ENCODE results near the gene C7. TPM values are rescaled to one million over a fixed set of nuclear protein-coding genes. Genes with fewer than 3 reads are reported as not detected.

Gene C7
- total RNA-seq, 1 experiment from 2014 or later: not detected

DNA sequence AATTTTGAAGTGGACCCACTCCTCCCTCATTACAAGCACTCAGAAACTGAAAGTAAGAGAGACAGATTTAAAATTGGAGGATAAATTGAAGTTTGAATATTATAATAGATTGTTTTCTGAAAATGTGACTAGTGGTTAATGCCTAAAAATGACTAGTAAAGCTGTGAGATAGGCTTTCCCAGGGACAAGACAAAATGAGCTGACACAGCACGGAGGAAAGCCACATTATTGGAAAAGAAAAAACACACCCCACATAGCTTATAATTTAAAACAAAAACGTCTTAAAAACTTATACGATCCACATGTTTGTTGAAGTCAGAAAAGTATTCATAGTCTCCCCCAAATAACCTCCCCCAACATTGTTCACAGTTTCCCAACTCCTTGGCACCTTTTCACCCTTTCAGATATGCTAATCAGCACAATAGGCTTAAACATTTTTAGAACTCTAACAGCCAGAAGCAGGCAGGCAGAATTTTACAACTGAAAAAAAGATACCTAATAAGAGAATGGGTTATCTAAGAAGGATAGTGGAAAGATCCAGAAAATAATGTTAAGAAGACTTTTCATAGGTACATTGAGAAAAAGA lies 6.1 kb downstream of the C7 start:
- no peak for DNase-seq (ENCODE audit: low spot score)

DNA sequence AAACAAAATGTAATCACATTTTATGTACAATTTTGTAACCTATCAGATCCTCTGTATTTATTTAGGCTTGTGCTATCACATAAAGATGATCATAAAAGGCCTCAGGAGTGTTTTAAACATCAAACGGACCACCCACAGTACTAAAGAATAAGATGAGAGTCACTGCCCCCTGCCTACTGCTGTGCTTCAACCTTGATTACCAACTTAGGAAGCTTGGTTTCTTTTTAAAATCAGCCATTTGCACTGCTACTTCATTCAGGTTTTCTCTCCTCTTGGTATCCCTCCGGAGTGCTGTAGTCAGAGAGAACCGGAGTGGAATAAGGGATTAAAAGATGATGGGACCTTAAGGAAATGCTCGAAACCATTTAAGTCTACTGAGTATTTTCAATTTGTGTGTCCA lies 6.9 kb downstream of the C7 start:
- DNase-seq (ENCODE audit: low spot score): no peak

GRCh38 chr5:40928886-40929448 lies 19.7 kb downstream of the C7 start:
- DNase-seq (ENCODE audit: low spot score): no peak

DNA sequence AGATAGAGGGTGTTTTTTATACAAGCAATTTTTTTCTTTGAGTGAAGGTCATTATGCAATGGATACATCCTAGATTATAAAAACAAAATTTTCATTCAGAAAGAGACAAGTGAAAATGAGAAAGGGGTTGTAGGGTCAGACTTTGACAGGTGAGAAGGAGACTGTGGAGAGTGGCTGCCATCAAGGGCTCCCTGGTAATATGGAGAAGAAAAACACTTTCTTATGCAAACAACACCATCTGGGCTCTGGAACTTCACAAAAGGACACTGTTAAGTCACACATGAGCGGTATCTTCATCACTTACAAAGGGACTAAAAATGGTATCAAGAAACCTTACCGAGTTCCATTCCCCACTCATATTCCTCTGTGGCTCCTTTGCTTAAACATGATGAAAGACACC lies 23.5 kb downstream of the C7 start:
- no peak for DNase-seq (ENCODE audit: low spot score)

DNA sequence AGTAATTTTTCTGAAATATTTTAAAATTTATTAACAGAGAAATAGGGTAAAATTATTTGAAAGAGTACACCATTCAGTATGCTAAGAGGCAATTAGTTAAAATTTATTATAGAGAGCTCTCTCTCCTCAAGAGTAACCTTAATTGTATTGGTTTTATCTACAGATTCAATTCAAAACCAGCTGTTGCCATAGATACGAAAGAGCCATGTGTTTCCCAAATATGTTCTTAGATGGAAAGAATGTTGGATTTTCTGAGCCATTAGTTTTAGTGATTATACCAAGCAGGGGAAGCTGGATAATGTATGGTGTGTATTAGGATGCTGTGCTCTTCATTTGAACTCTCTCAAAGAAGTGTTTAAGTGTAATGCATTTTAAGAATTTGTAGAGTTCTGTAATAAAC lies 27.8 kb downstream of the C7 start:
- no peak for DNase-seq (ENCODE audit: low spot score)

DNA sequence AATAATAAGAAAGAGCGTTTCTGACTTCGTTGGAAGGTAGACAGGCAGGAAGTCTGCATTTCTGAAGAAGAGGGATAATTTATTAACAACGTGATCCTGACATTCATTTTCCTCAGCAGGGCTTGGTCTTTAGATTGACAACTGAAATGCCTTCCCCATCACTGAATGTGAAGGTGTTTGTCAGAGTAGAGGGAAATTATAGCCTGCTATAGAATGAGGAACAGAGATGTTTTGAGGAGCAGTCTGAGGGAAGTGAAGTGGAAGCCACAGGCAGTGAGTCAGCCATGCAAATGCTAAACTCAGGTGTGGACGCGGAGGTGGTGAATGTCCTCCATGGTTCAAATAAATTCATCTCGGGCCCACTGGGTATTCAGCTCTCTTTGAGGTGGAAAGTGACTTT lies 30.5 kb downstream of the C7 start:
- no peak for DNase-seq (ENCODE audit: low spot score)

DNA sequence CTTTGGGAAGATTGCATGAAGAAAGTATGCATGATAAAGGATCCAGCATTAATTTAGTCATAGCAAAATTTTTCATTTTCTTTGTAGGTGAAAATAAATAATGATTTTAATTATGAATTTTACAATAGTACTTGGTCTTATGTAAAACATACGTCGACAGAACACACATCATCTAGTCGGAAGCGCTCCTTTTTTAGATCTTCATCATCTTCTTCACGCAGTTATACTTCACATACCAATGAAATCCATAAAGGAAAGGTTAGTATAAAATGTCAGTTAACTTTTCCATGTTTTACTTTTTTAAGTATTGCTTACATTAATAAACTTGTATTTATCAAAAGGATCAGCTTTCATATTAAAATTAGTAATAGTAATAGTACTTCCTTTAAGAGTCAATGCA lies 35.8 kb downstream of the C7 start:
- DNase-seq (ENCODE audit: low spot score): no peak

DNA sequence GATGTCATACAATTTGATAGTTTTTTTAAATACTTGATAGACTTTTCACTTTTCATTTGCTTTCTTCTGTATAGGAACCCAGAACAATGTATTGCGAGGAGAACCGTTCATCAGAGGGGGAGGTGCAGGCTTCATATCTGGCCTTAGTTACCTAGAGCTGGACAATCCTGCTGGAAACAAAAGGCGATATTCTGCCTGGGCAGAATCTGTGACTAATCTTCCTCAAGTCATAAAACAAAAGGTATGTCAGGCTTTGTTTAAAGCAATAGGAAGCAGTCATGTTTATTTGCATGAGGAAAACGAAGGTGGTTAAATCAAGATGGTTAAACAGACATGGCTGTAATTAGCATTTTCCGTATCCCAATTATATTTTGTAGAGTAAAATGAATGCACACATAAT lies 46.0 kb downstream of the C7 start:
- DNase-seq (ENCODE audit: low spot score): no peak

DNA sequence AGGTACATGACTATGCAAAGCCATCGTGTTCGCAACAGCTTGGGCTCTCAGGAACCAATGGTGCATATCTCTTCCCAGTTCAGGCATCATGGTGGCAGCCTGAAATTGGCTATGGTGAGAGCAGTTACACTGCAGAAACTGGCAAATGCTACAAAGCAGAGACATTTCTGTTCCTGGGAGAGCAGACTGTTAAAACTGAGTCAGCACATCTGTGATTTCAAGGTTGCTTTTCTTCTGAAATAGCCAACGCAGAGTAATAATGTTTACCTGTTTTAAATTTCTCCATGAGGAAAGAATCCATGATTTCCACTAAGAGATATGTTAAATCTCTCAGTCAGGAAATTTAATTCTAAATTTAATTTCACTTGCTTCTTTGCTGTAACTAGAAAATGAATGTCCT lies 47.8 kb downstream of the C7 start:
- no peak for DNase-seq (ENCODE audit: low spot score)

- DNase-seq (ENCODE audit: low spot score): no peak
Observed at GRCh38 chr5:40958811-40959210, 49.5 kb downstream of the C7 start.

DNA sequence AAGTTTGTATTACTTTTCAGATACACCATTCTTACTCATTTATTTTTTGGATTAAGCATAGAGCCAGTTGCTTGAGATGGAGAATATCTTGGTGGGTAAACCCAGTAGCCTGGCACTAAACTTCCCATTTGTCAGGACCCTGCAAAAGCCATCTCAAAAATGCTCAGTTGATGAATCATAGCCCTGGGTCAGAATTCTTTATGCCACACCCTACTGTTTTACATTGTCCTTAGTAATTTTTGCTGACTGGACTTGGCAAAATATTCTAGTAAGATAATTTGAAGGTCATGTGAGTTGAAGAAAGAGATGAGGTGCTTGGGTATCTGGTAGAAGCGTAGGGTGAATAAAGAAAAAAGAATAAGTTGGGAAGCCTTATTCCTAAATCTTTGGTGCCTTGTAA lies 50.7 kb downstream of the C7 start:
- no peak for DNase-seq (ENCODE audit: low spot score)

DNA sequence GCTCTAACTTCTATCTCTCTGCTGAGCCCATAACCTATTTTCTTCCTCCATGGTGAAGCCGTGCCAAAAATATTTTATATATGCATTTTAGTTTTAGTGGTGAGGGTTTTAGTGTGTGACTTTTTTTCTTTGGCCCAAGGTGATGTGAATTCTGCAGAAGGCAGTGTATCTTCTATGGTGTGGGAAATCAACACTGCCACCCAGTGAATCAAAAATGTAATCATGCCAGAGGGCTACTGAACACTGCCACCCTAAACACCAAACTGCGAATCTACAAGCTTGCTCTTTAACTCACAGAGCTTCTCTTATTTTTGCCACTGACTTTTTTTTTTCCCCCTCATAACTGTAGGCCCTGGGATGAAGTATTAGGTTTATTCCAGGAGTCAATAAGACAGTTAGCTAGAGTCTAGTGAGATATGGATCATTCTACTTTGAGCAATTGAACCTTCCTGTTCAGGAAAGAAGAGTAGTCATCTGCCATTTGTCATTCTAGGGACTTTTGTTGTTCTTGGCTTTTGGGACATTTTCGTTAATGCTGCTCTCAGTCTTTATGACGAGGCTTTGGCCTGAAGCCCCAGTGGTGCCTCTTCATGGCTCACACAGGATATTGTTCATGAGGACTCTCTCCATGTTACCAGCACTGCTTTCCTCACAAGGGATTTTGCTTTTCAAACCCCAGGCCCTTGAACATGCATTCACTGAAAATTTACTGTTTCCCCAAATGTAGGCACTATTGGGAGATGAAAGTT lies 53.1 kb downstream of the C7 start:
- DNase-seq (ENCODE audit: low spot score): peak; percentile 15

GRCh38 chr5:40972434-40972833 lies 63.1 kb downstream of the C7 start:
- DNase-seq (ENCODE audit: low spot score): no peak

GRCh38 chr5:40973364-40974004 lies 64.2 kb downstream of the C7 start:
- DNase-seq (ENCODE audit: low spot score): no peak

- DNase-seq (ENCODE audit: low spot score): no peak
Observed at GRCh38 chr5:40976041-40976440, 66.7 kb downstream of the C7 start.

GRCh38 chr5:40976836-40977235 lies 67.5 kb downstream of the C7 start:
- no peak for DNase-seq (ENCODE audit: low spot score)

- DNase-seq (ENCODE audit: low spot score): no peak
Observed at GRCh38 chr5:40981420-40981819, 72.1 kb downstream of the C7 start.

- no peak for DNase-seq (ENCODE audit: low spot score)
Observed at GRCh38 chr5:40983781-40984180, 74.5 kb downstream of the C7 start.

GRCh38 chr5:40984884-40985283 lies 75.6 kb downstream of the C7 start:
- no peak for DNase-seq (ENCODE audit: low spot score)

- DNase-seq (ENCODE audit: low spot score): no peak
Observed at GRCh38 chr5:40985501-40985900, 76.2 kb downstream of the C7 start.

GRCh38 chr5:40986666-40987065 lies 77.4 kb downstream of the C7 start:
- DNase-seq (ENCODE audit: low spot score): no peak

DNA sequence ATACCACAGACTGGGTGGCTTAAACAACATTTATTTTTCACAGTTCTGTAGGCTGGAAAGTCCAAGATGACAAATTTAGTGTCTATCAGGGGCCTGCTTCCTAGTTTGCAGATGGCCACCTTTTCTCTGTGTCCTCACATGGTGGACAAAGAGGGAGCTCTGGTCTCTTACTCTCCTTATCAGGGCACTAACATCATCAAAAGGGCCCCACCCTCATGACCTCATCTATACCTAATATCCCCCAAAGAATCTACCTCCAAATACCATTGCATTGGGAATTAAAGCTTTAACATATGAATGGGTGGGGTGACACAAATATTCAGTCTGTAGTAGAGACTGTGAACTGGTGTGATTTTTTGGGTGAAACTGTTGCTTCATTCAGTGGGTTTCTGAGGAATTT lies 78.1 kb downstream of the C7 start:
- no peak for DNase-seq (ENCODE audit: low spot score)

All from HT-29 (cell line).